ENCODE data around the gene ALDOC.
"Not testable (repeated sequence)": the region's sequence is repeated elsewhere in the genome, so short reads cannot be mapped to it uniquely, and the experiment has no call there.

ALDOC gene

GRCh38 chr17:28580959-28581358, 4.3 kb upstream of the ALDOC start:
- DNase-seq, result no peak

GRCh38 chr17:28579526-28579925, 2.8 kb upstream of the ALDOC start:
- DNase-seq, result no peak

GRCh38 chr17:28578246-28579195, 1.8 kb upstream of the ALDOC start:
- no peak for DNase-seq

- no peak for DNase-seq
Observed at GRCh38 chr17:28577466-28577824, 750 bp upstream of the ALDOC start.

GRCh38 chr17:28576016-28576415, 679 bp downstream of the ALDOC start:
- DNase-seq, result not testable (repeated sequence)

- no peak for DNase-seq
Observed at GRCh38 chr17:28575126-28575795, 1.4 kb downstream of the ALDOC start.

GRCh38 chr17:28574526-28574925, 2.2 kb downstream of the ALDOC start:
- no peak for DNase-seq

GRCh38 chr17:28573966-28574480, 2.7 kb downstream of the ALDOC start:
- no peak for DNase-seq

- DNase-seq, result no peak
Observed at GRCh38 chr17:28573521-28573920, 3.2 kb downstream of the ALDOC start.

- DNase-seq, result no peak
Observed at GRCh38 chr17:28573040-28573380, 3.7 kb downstream of the ALDOC start.

- no peak for DNase-seq
Observed at GRCh38 chr17:28572259-28573039, 4.2 kb downstream of the ALDOC start.

- DNase-seq, result peak; percentile 91
Observed at GRCh38 chr17:28571361-28572122, 5.2 kb downstream of the ALDOC start, which contains the start of gene PIGS. Gene PIGS, minus strand, starts transcription at chr17:28571524. Its CDS starts 28 bp downstream, at chr17:28571496.

- DNase-seq, result no peak
Observed at GRCh38 chr17:28570716-28571360, 5.9 kb downstream of the ALDOC start.

- no peak for DNase-seq
Observed at GRCh38 chr17:28569446-28569845, 7.2 kb downstream of the ALDOC start.

GRCh38 chr17:28567604-28568003, 9.1 kb downstream of the ALDOC start:
- DNase-seq, result no peak

GRCh38 chr17:28563475-28563874, 13.2 kb downstream of the ALDOC start:
- DNase-seq, result peak; percentile 78

- DNase-seq, result no peak
Observed at GRCh38 chr17:28555022-28555421, 21.7 kb downstream of the ALDOC start.

- DNase-seq, result no peak
Observed at GRCh38 chr17:28554565-28554964, 22.1 kb downstream of the ALDOC start.

- DNase-seq, result no peak
Observed at GRCh38 chr17:28553000-28553505, 23.6 kb downstream of the ALDOC start.

GRCh38 chr17:28552176-28552999, 24.3 kb downstream of the ALDOC start, which contains the start of gene UNC119:
Gene UNC119, minus strand, starts transcription at chr17:28552624. Its CDS starts 67 bp downstream, at chr17:28552557.
- DNase-seq, result peak; percentile 55

Data from NCI-H226 (cell line).